Osteoblast (primary cell): Measurements from ENCODE around the gene BOLA3. TPM values are rescaled to one million over a fixed set of nuclear protein-coding genes. Genes with fewer than 3 reads are reported as not detected.

Experiments used
- DNase-seq: peaks from one replicate; pipeline ENCODE4 v3.0.0; 2011; ENCODE audit warnings: low spot score, mixed read lengths; ENCODE audit not compliant: insufficient read length; ENCODE audit errors: missing footprints
- H2AFZ ChIP-seq: 2 replicates; pipeline ENCODE4 v1.6.0; 2011; ENCODE audit warnings: mild to moderate bottlenecking, low read length
- H3K27ac ChIP-seq: 2 replicates; pipeline ENCODE4 v1.5.1; 2011; ENCODE audit warnings: mild to moderate bottlenecking, low read depth, low read length, moderate library complexity
- H3K27me3 ChIP-seq: 2 replicates; pipeline ENCODE4 v1.6.0; 2012; ENCODE audit warnings: mild to moderate bottlenecking, control low read depth, inconsistent platforms, low read length, moderate library complexity; ENCODE audit not compliant: insufficient read depth
- H3K36me3 ChIP-seq: 2 replicates; pipeline ENCODE4 v1.5.1; 2011; ENCODE audit warnings: mild to moderate bottlenecking, low read length, control low read depth, moderate library complexity; ENCODE audit not compliant: insufficient read depth
- H3K4me1 ChIP-seq: 2 replicates; pipeline ENCODE4 v1.5.1; 2011; ENCODE audit warnings: mild to moderate bottlenecking, low read length, control low read depth, moderate library complexity; ENCODE audit not compliant: insufficient read depth
- H3K4me2 ChIP-seq: 2 replicates; pipeline ENCODE4 v1.6.0; 2011; ENCODE audit warnings: mild to moderate bottlenecking, low read length; ENCODE audit not compliant: insufficient read depth
- H3K4me3 ChIP-seq: fragments of 200-600 bp; sonication (generic); 3 replicates; pipeline ENCODE4 v1.5.1; 2012; ENCODE audit warnings: mild to moderate bottlenecking, low read length, inconsistent platforms; ENCODE audit not compliant: insufficient read depth
- H3K79me2 ChIP-seq: 2 replicates; pipeline ENCODE4 v1.6.0; 2012; ENCODE audit warnings: mild to moderate bottlenecking, low read length, control low read depth, inconsistent platforms; ENCODE audit not compliant: insufficient read depth
- H3K9me3 ChIP-seq: 2 replicates; pipeline ENCODE4 v1.5.1; 2011; ENCODE audit warnings: low read depth, low read length, control low read depth
- H4K20me1 ChIP-seq: 2 replicates; pipeline ENCODE4 v1.6.0; 2012; ENCODE audit warnings: mild to moderate bottlenecking, low read length, control low read depth; ENCODE audit not compliant: insufficient read depth
- CTCF ChIP-seq: IDR thresholded peaks from 2 replicates; pipeline ENCODE4 v1.5.1; 2011; ENCODE audit warnings: mild to moderate bottlenecking, low read depth, low read length, moderate library complexity; ENCODE audit errors: extremely low read depth
- total RNA-seq: library from RNA; depleted of rRNA; stranded (reverse); fragments of >200 nt; gene quantifications from 2 replicates; pipeline ENCODE4 v1.2.3, GENCODE V29; 2012

BOLA3 gene
- total RNA-seq, 1 donor = 17.4 TPM

GRCh38 chr2:74146929-74147726 is 584 bp downstream of the BOLA3 start:
- no peak for TF ChIP-seq CTCF
- Histone ChIP-seq H3K79me2 (peaks cover 13% of the 10 kb centered on the region), H3K36me3 (peaks cover 10% of the 10 kb centered on the region), H3K9me3 (no peaks in the 10 kb centered on the region), H3K4me2 (peak overlapping the region; percentile 74), H3K27me3 (no peaks in the 10 kb centered on the region), H3K4me3 (peak overlapping the region; percentile 87), H2AFZ (peak overlapping the region; percentile 2), H4K20me1 (no peaks in the 10 kb centered on the region), H3K27ac (peak overlapping the region; percentile 11), H3K4me1 (peaks cover 13% of the 10 kb centered on the region)
- peak; percentile 92 for DNase-seq

GRCh38 chr2:74142340-74142739 is 5.4 kb downstream of the BOLA3 start:
- Histone ChIP-seq H3K4me2 (no peak overlapping the region), H3K27ac (no peak overlapping the region), H3K4me3 (no peak overlapping the region), H3K27me3 (no peaks in the 10 kb centered on the region), H3K36me3 (peaks cover 13% of the 10 kb centered on the region), H3K9me3 (no peaks in the 10 kb centered on the region), H4K20me1 (peaks cover 5% of the 10 kb centered on the region), H3K79me2 (peaks cover 18% of the 10 kb centered on the region), H2AFZ (no peak overlapping the region), H3K4me1 (peaks cover 5% of the 10 kb centered on the region)
- DNase-seq = no peak
- TF ChIP-seq CTCF = peak; percentile 21

GRCh38 chr2:74138600-74139323 is 8.9 kb downstream of the BOLA3 start:
- H3K4me3 ChIP-seq = no peak overlapping the region
- no peak overlapping the region for H2AFZ ChIP-seq
- peaks cover 12% of the 10 kb centered on the region for H3K36me3 ChIP-seq
- no peaks in the 10 kb centered on the region for H3K4me1 ChIP-seq
- no peaks in the 10 kb centered on the region for H3K9me3 ChIP-seq
- TF ChIP-seq CTCF = no peak
- peaks cover 5% of the 10 kb centered on the region for H4K20me1 ChIP-seq
- no peak overlapping the region for H3K4me2 ChIP-seq
- no peak for DNase-seq
- no peak overlapping the region for H3K27ac ChIP-seq
- peaks cover 5% of the 10 kb centered on the region for H3K79me2 ChIP-seq
- H3K27me3 ChIP-seq = no peaks in the 10 kb centered on the region
